ENCODE results near the gene TNP1.
A peak's percentile ranks its signal among the peaks of the same experiment; 100 is the strongest.

The TNP1 gene

DNA sequence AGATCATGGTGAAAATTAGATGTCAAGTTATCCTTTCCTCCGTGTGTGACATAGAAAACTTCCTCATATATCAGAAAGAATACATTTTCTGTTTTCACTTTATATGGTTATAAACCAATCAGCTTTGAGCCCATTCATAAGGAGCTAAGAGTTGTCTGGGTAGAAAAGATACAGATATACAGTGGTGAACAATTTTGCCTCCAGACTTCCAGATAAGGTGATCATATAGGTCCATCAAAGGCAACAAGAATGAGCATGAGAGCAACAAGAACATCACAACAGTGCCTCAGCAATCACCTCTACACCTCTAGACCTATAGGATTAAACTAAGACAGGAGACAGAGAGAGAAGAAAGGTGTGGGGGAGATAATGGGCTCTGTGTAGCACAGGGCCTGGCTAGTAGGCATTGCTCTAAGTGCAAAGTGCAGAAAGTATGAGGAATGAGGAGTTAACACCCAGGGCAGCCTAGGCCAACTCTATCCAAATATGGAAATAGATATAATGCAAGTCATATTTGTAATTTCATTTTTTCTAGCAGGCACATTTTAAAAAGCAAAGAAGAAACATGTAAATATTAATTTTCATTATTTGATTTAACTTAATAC is 8.3 kb downstream of the TNP1 start:
- no peak for DNase-seq
- intact Hi-C loops (cut with DNase I): no loop called here

GRCh38 chr2:216850665-216851322 is 9.1 kb downstream of the TNP1 start:
- peak in 3 of 42 donors; percentile 18 to 43 (median 21) for DNase-seq
- intact Hi-C loops (cut with DNase I): no loop called here

DNA sequence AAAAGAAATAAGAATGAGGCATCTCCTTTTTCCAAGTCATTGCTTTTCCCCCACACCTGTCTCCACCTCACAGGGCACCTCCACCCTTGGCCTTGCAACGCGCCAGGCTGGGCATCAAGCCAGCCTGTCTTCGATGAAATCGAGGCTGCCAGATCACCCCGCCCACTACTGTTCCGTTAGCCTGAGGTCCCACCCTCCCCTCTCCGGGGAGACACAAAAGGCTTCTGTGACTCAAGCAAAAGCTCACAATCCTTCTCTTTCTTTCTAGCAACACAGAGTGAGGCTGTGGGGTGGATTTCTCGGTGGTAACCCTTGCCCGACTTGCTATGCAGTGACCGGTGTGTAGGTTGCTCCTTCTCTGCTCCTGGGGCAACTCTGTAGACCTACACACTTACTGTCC is 9.9 kb downstream of the TNP1 start:
- intact Hi-C loops (cut with DNase I): no loop called here
- DNase-seq: peak; percentile 70 to 95 (median 86)

- no peak for DNase-seq
- intact Hi-C loops (cut with DNase I): no loop called here
These were observed 14.4 kb downstream of the TNP1 start for GRCh38 chr2:216845426-216845825.

DNA sequence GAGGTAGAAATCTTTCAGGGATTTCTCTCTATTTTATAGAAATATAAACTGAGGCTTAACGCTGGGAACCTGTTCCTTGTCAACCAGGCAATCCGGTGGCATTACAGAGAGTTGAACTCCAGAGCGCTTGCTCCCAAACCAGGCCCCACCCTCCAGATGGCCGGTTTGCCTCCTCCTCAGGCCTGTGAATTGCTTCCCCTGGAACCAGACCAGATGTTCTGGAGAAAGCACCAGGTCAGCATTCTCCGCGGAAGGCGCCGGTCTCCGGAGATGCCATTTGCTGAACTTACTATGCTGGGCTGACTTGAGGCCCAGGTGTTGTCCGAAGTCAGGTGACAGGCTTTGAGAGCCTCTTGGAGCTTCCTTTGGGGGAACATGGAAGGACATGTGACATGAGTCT is 17.2 kb downstream of the TNP1 start:
- DNase-seq: peak in 2 of 42 donors; percentile 16 to 30
- intact Hi-C loops (cut with DNase I): no loop called here

GRCh38 chr2:216839688-216840087 is 20.2 kb downstream of the TNP1 start:
- no peak for DNase-seq

DNA sequence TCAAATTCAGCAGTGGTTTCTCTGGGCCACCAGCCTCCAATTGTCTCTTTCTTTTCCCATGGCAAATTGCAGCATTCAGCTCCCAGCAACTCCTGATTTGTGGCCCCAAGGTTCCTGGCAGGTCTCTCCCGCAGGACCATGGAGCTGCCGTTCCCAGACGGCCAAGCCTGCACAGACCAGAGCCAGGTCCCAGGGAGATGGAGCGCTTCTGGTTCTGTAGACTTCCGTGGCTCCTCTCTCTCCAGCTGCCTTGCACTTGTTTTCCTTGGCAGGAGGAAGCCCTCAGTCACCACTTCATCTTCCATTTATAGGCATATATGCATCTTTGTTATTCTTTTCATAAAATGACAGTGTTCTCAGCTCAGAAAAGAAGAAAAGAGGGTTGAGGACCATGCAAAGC is 21.7 kb downstream of the TNP1 start:
- intact Hi-C loops (cut with DNase I): no loop called here
- peak in 2 of 42 donors; percentile 12 to 18 for DNase-seq

More at GRCh38 chr2:216839688-216840087, 20.2 kb downstream of the TNP1 start:
- intact Hi-C loops (cut with DNase I): no loop called here

GRCh38 chr2:216837740-216838139 is 22.1 kb downstream of the TNP1 start:
- intact Hi-C loops (cut with DNase I): no loop called here

GRCh38 chr2:216833061-216833460 is 26.8 kb downstream of the TNP1 start:
- DNase-seq: no peak
- intact Hi-C loops (cut with DNase I): no loop called here

More at GRCh38 chr2:216837740-216838139, 22.1 kb downstream of the TNP1 start:
- DNase-seq: no peak

DNA sequence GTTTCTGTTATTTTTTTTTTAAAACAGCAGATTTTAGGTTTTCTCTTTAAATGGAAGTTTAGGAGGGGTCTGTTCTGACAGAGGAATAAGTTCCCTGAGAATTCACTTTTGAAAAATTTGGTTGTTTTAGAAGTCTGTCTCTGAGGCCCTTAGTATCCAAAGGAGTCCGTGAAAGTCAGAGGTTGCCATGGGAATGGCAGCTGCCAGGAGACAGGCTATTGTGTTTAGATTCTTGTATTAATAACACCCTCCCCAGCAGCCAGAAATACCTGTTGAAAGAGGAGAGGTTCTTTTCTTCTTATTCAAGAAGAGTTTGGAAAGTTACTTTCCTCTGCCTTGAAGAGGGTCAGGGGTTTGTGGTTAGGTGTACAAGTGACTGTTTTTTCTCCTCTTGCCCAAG is 29.5 kb downstream of the TNP1 start:
- no peak for DNase-seq
- intact Hi-C loops (cut with DNase I): no loop called here

DNA sequence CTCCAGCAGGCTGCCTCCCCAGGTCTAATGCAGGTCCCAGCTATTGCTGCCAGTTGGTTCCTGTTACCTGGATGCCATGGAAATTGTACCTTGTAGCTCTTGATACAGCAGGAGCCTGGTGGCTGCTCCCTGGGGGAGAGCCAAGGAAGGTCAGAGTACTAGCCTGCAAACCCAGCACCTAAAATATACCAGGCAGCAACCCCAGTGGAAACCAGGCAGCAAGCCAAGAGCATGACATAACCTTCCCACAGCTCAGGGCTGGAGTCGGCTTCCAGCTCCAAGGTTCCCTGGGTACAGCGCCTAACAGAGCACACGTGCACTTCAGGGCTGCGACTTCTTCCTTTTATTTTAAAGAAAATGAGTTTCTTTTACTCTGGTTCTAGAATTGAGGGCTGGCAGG is 30.3 kb downstream of the TNP1 start:
- intact Hi-C loops (cut with DNase I): no loop called here
- peak in 31 of 42 donors; percentile 21 to 70 (median 46) for DNase-seq

DNA sequence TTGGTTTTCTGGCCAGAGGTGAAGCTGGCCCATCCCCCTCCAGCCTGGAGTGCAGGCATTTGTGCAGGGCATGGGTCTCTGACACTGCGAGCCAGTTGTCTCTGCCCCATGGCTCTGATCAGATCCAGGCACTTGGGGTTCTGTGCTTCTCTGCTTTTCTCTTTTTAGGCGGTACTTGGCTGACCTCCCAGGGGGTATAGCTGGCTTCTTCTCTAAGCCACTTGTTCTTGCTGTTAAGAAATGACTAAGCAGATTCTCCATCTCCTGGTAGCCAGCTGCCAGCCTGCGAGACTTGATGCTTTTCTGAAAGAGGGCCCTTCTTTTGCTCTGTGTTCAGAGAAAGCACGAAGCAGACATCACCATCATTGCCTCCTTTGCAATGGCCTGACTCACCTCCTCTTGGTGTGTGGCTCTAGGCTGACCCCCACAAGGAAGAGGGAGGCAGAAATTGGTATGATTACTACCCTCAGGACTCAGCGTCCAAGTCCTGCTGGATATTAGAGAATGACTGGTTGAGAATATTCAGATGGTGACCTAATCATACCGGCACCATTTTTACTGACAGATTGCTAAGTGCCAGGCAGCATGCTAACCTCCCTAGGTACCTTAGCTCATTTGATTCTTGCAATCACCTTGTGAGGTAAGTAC is 32.7 kb downstream of the TNP1 start:
- peak in 1 of 42 donors; percentile 39 for DNase-seq

GRCh38 chr2:216822470-216822869 is 37.4 kb downstream of the TNP1 start:
- intact Hi-C loops (cut with DNase I): no loop called here
- DNase-seq: no peak

More for the DNA sequence above, 32.7 kb downstream of the TNP1 start:
- intact Hi-C loops (cut with DNase I): no loop called here

- DNase-seq: no peak
- intact Hi-C loops (cut with DNase I): no loop called here
These were observed 39.2 kb downstream of the TNP1 start for GRCh38 chr2:216820709-216821108.

DNA sequence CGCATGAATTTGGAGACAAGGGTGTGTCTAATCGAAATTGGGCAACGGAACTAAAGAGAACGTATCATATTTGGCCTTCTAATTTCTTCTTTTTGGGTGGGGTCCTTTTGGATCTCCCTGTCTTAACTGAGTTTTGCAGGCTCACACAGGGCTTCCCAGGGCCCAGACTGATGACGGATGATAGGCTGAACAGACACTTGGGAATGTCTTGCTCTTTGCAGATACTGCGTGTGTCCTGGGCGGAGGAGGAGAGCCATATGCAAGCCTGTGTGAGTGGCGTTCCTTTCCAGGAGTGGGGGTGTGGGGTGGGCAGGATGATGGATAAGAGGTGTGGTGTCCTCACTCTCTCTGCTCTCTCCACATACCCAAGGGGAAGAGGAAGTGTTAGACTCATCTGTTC is 40.1 kb downstream of the TNP1 start:
- DNase-seq: no peak
- intact Hi-C loops (cut with DNase I): no loop called here

- intact Hi-C loops (cut with DNase I): no loop called here
- no peak for DNase-seq
These were observed 40.8 kb downstream of the TNP1 start for GRCh38 chr2:216819055-216819454.

DNA sequence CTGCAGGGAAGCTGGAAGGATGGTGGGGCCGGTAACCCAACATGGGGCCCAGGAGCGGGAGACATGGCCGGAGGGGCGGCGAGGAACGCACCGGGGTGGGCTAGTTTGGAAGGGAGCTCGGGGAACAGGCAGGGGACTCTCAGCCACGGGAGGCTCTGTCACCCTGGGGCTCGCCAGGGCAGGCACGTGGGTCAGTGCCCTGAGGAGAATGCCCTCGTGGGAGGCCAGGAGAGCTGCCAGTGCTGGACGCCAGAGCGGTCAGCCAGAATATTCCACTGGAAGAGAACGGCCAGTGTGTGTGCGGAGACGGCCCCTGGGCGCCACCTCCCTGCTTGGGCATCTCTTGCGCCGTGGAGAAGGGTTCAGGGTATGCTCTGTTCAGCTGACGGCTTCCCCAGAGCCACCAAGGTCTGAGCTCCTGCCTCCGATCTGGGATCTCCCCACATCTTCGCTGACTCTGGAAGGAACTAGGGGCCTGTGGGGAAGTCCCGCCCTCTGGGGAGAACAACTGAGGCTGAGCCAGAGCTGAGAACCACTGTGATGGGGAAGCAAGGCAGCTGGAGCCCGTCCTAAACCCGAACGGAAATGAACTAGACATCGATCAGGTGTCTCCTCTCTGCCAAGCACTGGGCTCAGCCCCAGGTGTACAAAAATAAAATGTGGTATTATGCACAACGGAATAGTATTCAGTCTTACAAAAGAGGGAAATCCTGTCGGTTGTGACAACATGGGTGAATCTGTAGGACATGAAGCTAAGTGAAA is 49.3 kb downstream of the TNP1 start:
- intact Hi-C loops (cut with DNase I): no loop called here
- DNase-seq: no peak

Data from head of caudate nucleus (tissue), 42 donors.